Measurements from ENCODE around the gene HOOK2.

DNA sequence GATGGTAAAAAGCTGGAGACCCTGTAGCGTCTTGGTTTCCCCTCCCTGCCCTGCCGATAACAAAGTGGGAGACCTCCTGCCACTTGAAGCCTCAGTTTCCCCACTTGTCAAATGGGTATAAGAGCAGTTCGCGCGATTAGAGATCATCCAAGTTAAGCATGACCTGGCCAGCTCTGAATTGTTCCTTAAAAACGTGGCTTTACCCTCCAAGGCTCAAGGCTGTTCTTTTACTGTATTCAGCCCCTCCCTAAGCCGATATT is 52.0 kb downstream of the HOOK2 start:
- TF ChIP-seq, protein P1, sequence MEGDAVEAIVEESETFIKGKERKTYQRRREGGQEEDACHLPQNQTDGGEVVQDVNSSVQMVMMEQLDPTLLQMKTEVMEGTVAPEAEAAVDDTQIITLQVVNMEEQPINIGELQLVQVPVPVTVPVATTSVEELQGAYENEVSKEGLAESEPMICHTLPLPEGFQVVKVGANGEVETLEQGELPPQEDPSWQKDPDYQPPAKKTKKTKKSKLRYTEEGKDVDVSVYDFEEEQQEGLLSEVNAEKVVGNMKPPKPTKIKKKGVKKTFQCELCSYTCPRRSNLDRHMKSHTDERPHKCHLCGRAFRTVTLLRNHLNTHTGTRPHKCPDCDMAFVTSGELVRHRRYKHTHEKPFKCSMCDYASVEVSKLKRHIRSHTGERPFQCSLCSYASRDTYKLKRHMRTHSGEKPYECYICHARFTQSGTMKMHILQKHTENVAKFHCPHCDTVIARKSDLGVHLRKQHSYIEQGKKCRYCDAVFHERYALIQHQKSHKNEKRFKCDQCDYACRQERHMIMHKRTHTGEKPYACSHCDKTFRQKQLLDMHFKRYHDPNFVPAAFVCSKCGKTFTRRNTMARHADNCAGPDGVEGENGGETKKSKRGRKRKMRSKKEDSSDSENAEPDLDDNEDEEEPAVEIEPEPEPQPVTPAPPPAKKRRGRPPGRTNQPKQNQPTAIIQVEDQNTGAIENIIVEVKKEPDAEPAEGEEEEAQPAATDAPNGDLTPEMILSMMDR (conservative IDR thresholded peaks at IDR 0.05; ENCODE audit: low read depth in 2 of 2): no peak
- TF ChIP-seq EZH2 (IDR thresholded peaks at IDR 0.05; ENCODE audit: low read depth, unreplicated experiment) (no peak), STAT1 (IDR thresholded peaks at IDR 0.05; ENCODE audit: unreplicated experiment) (no peak), POLR2AphosphoS5 (IDR thresholded peaks at IDR 0.05; ENCODE audit: low read depth) (no peak), EZH2phosphoT487 (IDR thresholded peaks at IDR 0.05; ENCODE audit: unreplicated experiment) (no peak), REST (IDR thresholded peaks at IDR 0.05; ENCODE audit: unreplicated experiment) (no peak), NANOG (IDR thresholded peaks at IDR 0.05; ENCODE audit: borderline replicate concordance) (no peak), JUNB (IDR thresholded peaks at IDR 0.05; ENCODE audit: unreplicated experiment) (no peak), CREB1 (CRISPR knock-in tag; IDR thresholded peaks at IDR 0.05; ENCODE audit: low read depth) (no peak)
- TF ChIP-seq, protein P2, sequence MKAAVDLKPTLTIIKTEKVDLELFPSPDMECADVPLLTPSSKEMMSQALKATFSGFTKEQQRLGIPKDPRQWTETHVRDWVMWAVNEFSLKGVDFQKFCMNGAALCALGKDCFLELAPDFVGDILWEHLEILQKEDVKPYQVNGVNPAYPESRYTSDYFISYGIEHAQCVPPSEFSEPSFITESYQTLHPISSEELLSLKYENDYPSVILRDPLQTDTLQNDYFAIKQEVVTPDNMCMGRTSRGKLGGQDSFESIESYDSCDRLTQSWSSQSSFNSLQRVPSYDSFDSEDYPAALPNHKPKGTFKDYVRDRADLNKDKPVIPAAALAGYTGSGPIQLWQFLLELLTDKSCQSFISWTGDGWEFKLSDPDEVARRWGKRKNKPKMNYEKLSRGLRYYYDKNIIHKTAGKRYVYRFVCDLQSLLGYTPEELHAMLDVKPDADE (IDR thresholded peaks at IDR 0.05): no peak
